DND-41 (cell line): Measurements from ENCODE around the gene DOCK4.

ENCODE experiments used
- ATAC-seq: fragments of 200-7000 bp; cut with Tn5 transposase; 3 replicates; pipeline ENCODE4 v1.9.1; 2021; ENCODE audit warnings: low read depth; ENCODE audit not compliant: insufficient read depth
- DNase-seq: peaks from one replicate; pipeline ENCODE4 v3.0.0-alpha.2; 2020
- H2AFZ ChIP-seq: 2 replicates; pipeline ENCODE4 v1.6.0; 2012; ENCODE audit warnings: low read depth, low read length
- H3K27ac ChIP-seq: 2 replicates; pipeline ENCODE4 v1.5.1; 2012; ENCODE audit warnings: low read length, inconsistent platforms
- H3K27me3 ChIP-seq: fragments of 200-600 bp; sonication (generic); 2 replicates; pipeline ENCODE4 v1.6.0; 2012; ENCODE audit warnings: low read length, mild to moderate bottlenecking, inconsistent platforms; ENCODE audit not compliant: insufficient read depth, poor library complexity
- H3K36me3 ChIP-seq: 2 replicates; pipeline ENCODE4 v1.5.1; 2012; ENCODE audit warnings: low read length, inconsistent platforms; ENCODE audit not compliant: insufficient read depth
- H3K4me1 ChIP-seq: 2 replicates; pipeline ENCODE4 v1.5.1; 2012; ENCODE audit warnings: mild to moderate bottlenecking, low read length; ENCODE audit not compliant: insufficient read depth
- H3K4me2 ChIP-seq: 2 replicates; pipeline ENCODE4 v1.6.0; 2012; ENCODE audit warnings: mild to moderate bottlenecking, moderate library complexity, low read length, inconsistent platforms; ENCODE audit not compliant: insufficient read depth
- H3K4me3 ChIP-seq, 2 experiments: fragments of 200-600 bp in 1 of 2; shearing (Covaris generic) in 1 of 2; 2 replicates each; pipeline ENCODE4 v1.5.1; 2012 to 2016; ENCODE audit warnings: inconsistent platforms in 2 of 2, low read length in 2 of 2, mild to moderate bottlenecking in 2 of 2, low read depth in 1 of 2, moderate library complexity in 1 of 2
- H3K79me2 ChIP-seq: 2 replicates; pipeline ENCODE4 v1.6.0; 2012; ENCODE audit warnings: low read length, inconsistent platforms; ENCODE audit not compliant: insufficient read depth
- H3K9ac ChIP-seq: 2 replicates; pipeline ENCODE4 v1.6.0; 2012; ENCODE audit warnings: low read depth, mild to moderate bottlenecking, inconsistent platforms, low read length, moderate library complexity
- H3K9me3 ChIP-seq: 2 replicates; pipeline ENCODE4 v1.5.1; 2012; ENCODE audit warnings: low read length, moderate library complexity, mild to moderate bottlenecking, inconsistent platforms; ENCODE audit not compliant: insufficient read depth, severe bottlenecking
- H4K20me1 ChIP-seq: 2 replicates; pipeline ENCODE4 v1.6.0; 2012; ENCODE audit warnings: low read length; ENCODE audit not compliant: insufficient read depth
- CTCF ChIP-seq: IDR thresholded peaks from 2 replicates; pipeline ENCODE4 v1.5.1; 2012; ENCODE audit warnings: borderline replicate concordance, low read length, moderate library complexity, mild to moderate bottlenecking; ENCODE audit not compliant: poor library complexity, severe bottlenecking; ENCODE audit errors: extremely low read depth
- EZH2 ChIP-seq: IDR thresholded peaks from 3 replicates; pipeline ENCODE4 v1.6.1; 2012; ENCODE audit warnings: borderline replicate concordance, low read depth, mild to moderate bottlenecking, moderate library complexity, low read length, inconsistent platforms; ENCODE audit not compliant: severe bottlenecking

Gene DOCK4

GRCh38 chr7:112069879-112070321 is 136.3 kb downstream of the DOCK4 start:
- no peak overlapping the region for H2AFZ ChIP-seq
- no peak for DNase-seq
- peaks cover 6% of the 10 kb centered on the region for H3K9me3 ChIP-seq
- H3K4me2 ChIP-seq: no peak overlapping the region
- no peak overlapping the region for H3K9ac ChIP-seq
- no peak overlapping the region for H3K27ac ChIP-seq
- no peaks in the 10 kb centered on the region for H3K79me2 ChIP-seq
- H3K4me1 ChIP-seq: peaks cover 9% of the 10 kb centered on the region
- no peak for ATAC-seq
- H4K20me1 ChIP-seq: no peaks in the 10 kb centered on the region
- no peaks in the 10 kb centered on the region for H3K36me3 ChIP-seq
- no peaks in the 10 kb centered on the region for H3K27me3 ChIP-seq
- no peak overlapping the region for H3K4me3 ChIP-seq
- no peak for TF ChIP-seq EZH2
- no peak for TF ChIP-seq CTCF

- DNase-seq: no peak
- Histone ChIP-seq H3K9me3 (no peaks in the 10 kb centered on the region), H3K36me3 (no peaks in the 10 kb centered on the region), H3K27me3 (no peaks in the 10 kb centered on the region), H3K4me2 (no peak overlapping the region), H3K27ac (no peak overlapping the region), H3K9ac (no peak overlapping the region), H3K4me3 (no peak overlapping the region), H3K4me1 (peaks cover 9% of the 10 kb centered on the region), H3K79me2 (no peaks in the 10 kb centered on the region), H2AFZ (no peak overlapping the region), H4K20me1 (no peaks in the 10 kb centered on the region)
- no peak for ATAC-seq
- TF ChIP-seq CTCF: no peak
- TF ChIP-seq EZH2: no peak
Observed at GRCh38 chr7:112068967-112069366, 137.2 kb downstream of the DOCK4 start.

- DNase-seq (no peak), ATAC-seq (no peak)
- no peak overlapping the region for H3K4me3 ChIP-seq
- TF ChIP-seq EZH2 (no peak), CTCF (no peak)
- no peaks in the 10 kb centered on the region for H3K79me2 ChIP-seq
- peaks cover 6% of the 10 kb centered on the region for H3K4me1 ChIP-seq
- no peak overlapping the region for H3K9ac ChIP-seq
- no peak overlapping the region for H3K4me2 ChIP-seq
- H3K27ac ChIP-seq: no peak overlapping the region
- H3K36me3 ChIP-seq: no peaks in the 10 kb centered on the region
- H4K20me1 ChIP-seq: no peaks in the 10 kb centered on the region
- no peak overlapping the region for H2AFZ ChIP-seq
- no peaks in the 10 kb centered on the region for H3K9me3 ChIP-seq
- no peaks in the 10 kb centered on the region for H3K27me3 ChIP-seq
Observed at GRCh38 chr7:112067632-112068540, 138.3 kb downstream of the DOCK4 start.
